Neural cell (in vitro differentiated cells): ENCODE data around the gene PMF1. TPM values are rescaled to one million over a fixed set of nuclear protein-coding genes. Genes with fewer than 3 reads are reported as not detected.

Experiments used
- H2AFZ ChIP-seq: fragments of 200-600, 300-800 bp; sonication (generic), shearing (Covaris generic); 2 replicates; pipeline ENCODE4 v1.6.0; 2014; ENCODE audit warnings: low read depth, mild to moderate bottlenecking, antibody characterized with exemption, low read length, moderate library complexity
- H3F3A ChIP-seq: fragments of 200-600 bp; shearing (Covaris generic); 2 replicates; pipeline ENCODE4 v1.6.1; 2016; ENCODE audit warnings: mild to moderate bottlenecking, moderate library complexity, mixed read lengths, antibody characterized with exemption, low read length; ENCODE audit not compliant: insufficient read depth, poor library complexity, severe bottlenecking
- H3K27ac ChIP-seq: fragments of 200-600, 300-800 bp; sonication (generic), shearing (Covaris generic); 2 replicates; pipeline ENCODE4 v1.5.1; 2014; ENCODE audit warnings: mild to moderate bottlenecking, low read length, moderate library complexity
- H3K27me3 ChIP-seq: fragments of 300-800, 200-600 bp; sonication (generic), shearing (Covaris generic); 2 replicates; pipeline ENCODE4 v1.6.0; 2014; ENCODE audit warnings: mild to moderate bottlenecking, low read depth, low read length, moderate library complexity; ENCODE audit not compliant: insufficient read depth
- H3K36me3 ChIP-seq: fragments of 300-800, 200-600 bp; sonication (generic), shearing (Covaris generic); 2 replicates; pipeline ENCODE4 v1.5.1; 2014; ENCODE audit warnings: mild to moderate bottlenecking, antibody characterized with exemption, low read length, moderate library complexity; ENCODE audit not compliant: insufficient read depth
- H3K4me2 ChIP-seq: fragments of 300-800, 200-600 bp; sonication (generic), shearing (Covaris generic); 2 replicates; pipeline ENCODE4 v1.6.0; 2014; ENCODE audit warnings: mild to moderate bottlenecking, low read length
- H3K4me3 ChIP-seq: fragments of 300-800, 200-600 bp; sonication (generic), shearing (Covaris generic); 2 replicates; pipeline ENCODE4 v1.5.1; 2014; ENCODE audit warnings: mild to moderate bottlenecking, low read length, moderate library complexity
- H3K79me2 ChIP-seq: fragments of 200-600 bp; shearing (Covaris generic); replicated peaks from 2 replicates; pipeline ENCODE4 v1.6.0; 2014; ENCODE audit warnings: mild to moderate bottlenecking, low read length, moderate library complexity; ENCODE audit not compliant: insufficient read depth
- H3K9ac ChIP-seq: fragments of 300-800, 200-600 bp; sonication (generic), shearing (Covaris generic); 2 replicates; pipeline ENCODE4 v1.6.1; 2016; ENCODE audit warnings: mild to moderate bottlenecking, low read length, mixed read lengths
- H3K9me2 ChIP-seq: fragments of 200-600 bp; shearing (Covaris generic); 2 replicates; pipeline ENCODE4 v1.6.1; 2016; ENCODE audit warnings: mild to moderate bottlenecking, low read length, mixed read lengths; ENCODE audit not compliant: insufficient read depth
- H3K9me3 ChIP-seq: fragments of 200-600, 300-800 bp; sonication (generic), shearing (Covaris generic); 2 replicates; pipeline ENCODE4 v1.6.1; 2016; ENCODE audit warnings: mild to moderate bottlenecking, mixed run types, low read length, moderate library complexity, mixed read lengths
- H4K20me1 ChIP-seq: fragments of 200-600 bp; shearing (Covaris generic); 2 replicates; pipeline ENCODE4 v1.6.1; 2016; ENCODE audit warnings: mild to moderate bottlenecking, mixed run types; ENCODE audit not compliant: insufficient read depth
- CTCF ChIP-seq: fragments of 450-650 bp; IDR thresholded peaks from 2 replicates; pipeline ENCODE4 v1.5.1; 2014; ENCODE audit warnings: antibody characterized with exemption, mild to moderate bottlenecking, moderate library complexity; ENCODE audit not compliant: poor library complexity, severe bottlenecking
- EP300 ChIP-seq: fragments of 450-650 bp; conservative IDR thresholded peaks from 2 replicates; pipeline ENCODE4 v1.6.1; 2014; ENCODE audit warnings: antibody characterized with exemption, mild to moderate bottlenecking, moderate library complexity; ENCODE audit not compliant: poor library complexity, severe bottlenecking
- EZH2 ChIP-seq: fragments of 200-600, 300-800 bp; shearing (Covaris generic), sonication (generic); IDR thresholded peaks from 2 replicates; pipeline ENCODE4 v1.6.1; 2014; ENCODE audit warnings: antibody characterized with exemption, low read length, borderline replicate concordance, mild to moderate bottlenecking; ENCODE audit not compliant: insufficient read depth, poor library complexity, severe bottlenecking
- MXI1 ChIP-seq: fragments of 450-650 bp; conservative IDR thresholded peaks from 2 replicates; pipeline ENCODE4 v1.6.1; 2014; ENCODE audit warnings: antibody characterized with exemption, mild to moderate bottlenecking; ENCODE audit not compliant: poor library complexity, severe bottlenecking
- POLR2AphosphoS5 ChIP-seq: IDR thresholded peaks from 2 replicates; pipeline ENCODE4 v1.6.1; 2012
- RAD21 ChIP-seq: fragments of 450-650 bp; conservative IDR thresholded peaks from 2 replicates; pipeline ENCODE4 v1.6.1; 2014; ENCODE audit warnings: antibody characterized with exemption, mild to moderate bottlenecking, moderate library complexity
- REST ChIP-seq: IDR thresholded peaks from 2 replicates; pipeline ENCODE4 v1.6.1; 2012; ENCODE audit warnings: borderline replicate concordance
- SMC3 ChIP-seq: fragments of 450-650 bp; conservative IDR thresholded peaks from 2 replicates; pipeline ENCODE4 v1.6.1; 2014; ENCODE audit warnings: antibody characterized with exemption, mild to moderate bottlenecking, moderate library complexity; ENCODE audit not compliant: poor library complexity
- TAF1 ChIP-seq: IDR thresholded peaks from 2 replicates; pipeline ENCODE4 v1.6.1; 2012; ENCODE audit warnings: low read depth
- polyA plus RNA-seq: library from polyadenylated mRNA; depleted of rRNA; stranded (reverse); fragments of >200 nt; gene quantifications from 2 replicates; pipeline ENCODE4 v1.2.3, GENCODE V29; 2014

PMF1 gene
- polyA plus RNA-seq, 1 donor from 2014 or later: 97.0 TPM

DNA sequence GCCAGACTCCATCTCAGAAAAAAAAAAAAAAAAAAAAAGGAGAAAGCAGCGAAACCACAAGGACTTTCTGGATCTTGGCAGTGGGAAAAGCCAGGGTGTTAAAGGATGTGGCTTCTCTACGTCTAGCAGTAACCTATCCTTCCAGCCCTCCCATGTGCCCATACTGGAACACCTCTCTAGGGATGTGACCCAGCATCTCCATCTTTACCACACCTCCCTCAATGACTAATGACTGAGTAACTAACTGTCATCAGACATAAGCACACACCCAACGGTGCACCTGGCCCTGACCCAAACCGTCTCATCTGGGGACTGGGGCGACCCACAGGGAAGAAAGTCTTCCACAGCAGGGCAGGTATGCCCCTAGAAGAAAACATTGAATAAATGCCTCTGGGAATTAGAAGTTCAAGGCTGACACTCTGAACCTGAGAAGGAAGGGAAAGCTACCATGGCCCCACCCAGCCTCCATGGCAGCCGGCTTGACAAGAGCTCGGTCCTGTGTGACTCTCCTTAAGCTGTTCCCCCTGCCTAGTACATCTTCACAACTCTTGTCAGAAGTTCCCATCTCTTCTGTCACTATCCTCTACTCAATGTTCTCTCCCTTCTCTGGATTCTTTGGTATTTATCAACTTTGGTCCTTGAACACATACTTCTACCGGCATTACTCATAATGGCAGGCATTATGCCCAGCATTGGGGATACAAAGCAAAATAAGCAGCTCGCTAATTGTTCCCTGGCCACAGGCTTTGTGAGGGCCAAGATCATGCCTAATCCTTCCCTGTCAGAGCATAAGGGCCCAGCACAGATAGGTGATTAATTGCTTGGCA lies 49.9 kb downstream of the PMF1 start:
- no peak overlapping the region for H2AFZ ChIP-seq
- no peaks in the 10 kb centered on the region for H3K27me3 ChIP-seq
- H3K4me2 ChIP-seq: no peak overlapping the region
- H3K27ac ChIP-seq: no peak overlapping the region
- H3K4me3 ChIP-seq: no peak overlapping the region
- H3K9ac ChIP-seq: no peak overlapping the region
- H3K9me2 ChIP-seq: no peaks in the 10 kb centered on the region
- peaks cover 1% of the 10 kb centered on the region for H3K36me3 ChIP-seq
- no peaks in the 10 kb centered on the region for H3K79me2 ChIP-seq
- no peak for TF ChIP-seq REST
- no peak for TF ChIP-seq CTCF
- TF ChIP-seq SMC3: no peak
- no peak for TF ChIP-seq POLR2AphosphoS5
- TF ChIP-seq EZH2: no peak
- no peak for TF ChIP-seq TAF1
- TF ChIP-seq MXI1: no peak
- no peak for TF ChIP-seq RAD21
- no peak for TF ChIP-seq EP300
- H3K9me3 ChIP-seq: no peaks in the 10 kb centered on the region
- no peaks in the 10 kb centered on the region for H3F3A ChIP-seq
- no peaks in the 10 kb centered on the region for H4K20me1 ChIP-seq

DNA sequence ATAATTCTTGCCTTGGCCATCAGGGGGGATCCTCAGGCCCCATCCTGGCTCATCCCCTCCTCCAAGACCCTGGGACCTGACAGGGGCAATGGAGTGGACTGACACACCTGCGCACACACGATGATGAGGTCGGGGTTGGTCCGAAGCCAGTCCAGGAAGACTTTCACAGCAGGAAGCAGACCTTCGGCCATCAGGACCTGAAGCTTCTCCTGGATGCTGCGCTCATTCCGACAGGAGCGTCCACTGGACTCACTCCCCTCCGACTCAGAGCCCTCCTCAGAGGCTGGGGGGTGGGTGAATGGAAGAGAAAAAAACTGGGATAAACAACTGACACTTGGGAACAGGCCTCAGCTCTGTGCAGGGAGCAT lies 50.5 kb downstream of the PMF1 start:
- no peak overlapping the region for H3K4me3 ChIP-seq
- no peak overlapping the region for H3K9ac ChIP-seq
- H3K36me3 ChIP-seq: peaks cover 4% of the 10 kb centered on the region
- no peak overlapping the region for H3K4me2 ChIP-seq
- no peaks in the 10 kb centered on the region for H3K9me3 ChIP-seq
- no peak overlapping the region for H2AFZ ChIP-seq
- H3K79me2 ChIP-seq: no peaks in the 10 kb centered on the region
- H4K20me1 ChIP-seq: no peaks in the 10 kb centered on the region
- no peaks in the 10 kb centered on the region for H3K27me3 ChIP-seq
- no peak overlapping the region for H3K27ac ChIP-seq
- no peaks in the 10 kb centered on the region for H3K9me2 ChIP-seq
- TF ChIP-seq RAD21 (no peak), POLR2AphosphoS5 (no peak), MXI1 (no peak), EZH2 (no peak), CTCF (no peak), REST (no peak), TAF1 (no peak), SMC3 (no peak)
- H3F3A ChIP-seq: no peaks in the 10 kb centered on the region
